ENCODE results near the gene ITGB5. TPM values are rescaled to one million over a fixed set of nuclear protein-coding genes. Genes with fewer than 3 reads are reported as not detected.

Gene ITGB5
- total RNA-seq, 1 experiment from 2014 or later, result 129 TPM

- DNase-seq (ENCODE audit: low read depth), result peak; percentile 42
These were observed 114.9 kb downstream of the ITGB5 start for GRCh38 chr3:124772081-124772831.

- no peak for DNase-seq (ENCODE audit: low read depth)
These were observed 116.1 kb downstream of the ITGB5 start for GRCh38 chr3:124771083-124771445.

GRCh38 chr3:124770336-124771082 is 116.7 kb downstream of the ITGB5 start:
- peak; percentile 41 for DNase-seq (ENCODE audit: low read depth)

GRCh38 chr3:124769462-124769861 is 117.7 kb downstream of the ITGB5 start:
- DNase-seq (ENCODE audit: low read depth), result no peak

- peak; percentile 41 for DNase-seq (ENCODE audit: low read depth)
These were observed 118.4 kb downstream of the ITGB5 start for GRCh38 chr3:124768812-124769211.

- DNase-seq (ENCODE audit: low read depth), result no peak
These were observed 119.5 kb downstream of the ITGB5 start for GRCh38 chr3:124767691-124768090.

GRCh38 chr3:124767264-124767663 is 119.9 kb downstream of the ITGB5 start:
- DNase-seq (ENCODE audit: low read depth), result no peak

GRCh38 chr3:124766113-124767095 is 120.8 kb downstream of the ITGB5 start:
- no peak for DNase-seq (ENCODE audit: low read depth)

- no peak for DNase-seq (ENCODE audit: low read depth)
These were observed 121.8 kb downstream of the ITGB5 start for GRCh38 chr3:124765197-124765840.

- no peak for DNase-seq (ENCODE audit: low read depth)
These were observed 122.4 kb downstream of the ITGB5 start for GRCh38 chr3:124764746-124765145.

- no peak for DNase-seq (ENCODE audit: low read depth)
These were observed 123.4 kb downstream of the ITGB5 start for GRCh38 chr3:124763644-124764358.

- DNase-seq (ENCODE audit: low read depth), result no peak
These were observed 124.0 kb downstream of the ITGB5 start for GRCh38 chr3:124763206-124763605.

GRCh38 chr3:124762661-124763011 is 124.5 kb downstream of the ITGB5 start:
- DNase-seq (ENCODE audit: low read depth), result no peak

- no peak for DNase-seq (ENCODE audit: low read depth)
These were observed 125.1 kb downstream of the ITGB5 start for GRCh38 chr3:124761935-124762660.

GRCh38 chr3:124761250-124761796 is 125.8 kb downstream of the ITGB5 start:
- DNase-seq (ENCODE audit: low read depth), result peak; percentile 82

- DNase-seq (ENCODE audit: low read depth), result no peak
These were observed 126.6 kb downstream of the ITGB5 start for GRCh38 chr3:124760601-124761000.

GRCh38 chr3:124759666-124760401 is 127.3 kb downstream of the ITGB5 start:
- DNase-seq (ENCODE audit: low read depth), result no peak

- no peak for DNase-seq (ENCODE audit: low read depth)
These were observed 128.1 kb downstream of the ITGB5 start for GRCh38 chr3:124758851-124759635.

All from Daoy (cell line).